HepG2 (cell line): ENCODE measurements around the gene IL1RAP. TPM values are rescaled to one million over a fixed set of nuclear protein-coding genes. Genes with fewer than 3 reads are reported as not detected.

Experiments used
- AHDC1 ChIP-seq: sonication (generic); formaldehyde crosslinking; IDR thresholded peaks from 2 replicates; pipeline ENCODE4 v1.5.1; 2020; ENCODE audit warnings: mild to moderate bottlenecking, missing genetic modification reagents, borderline replicate concordance
- AHR ChIP-seq: IDR thresholded peaks from 2 replicates; pipeline ENCODE4 v1.6.1; 2018; ENCODE audit warnings: missing genetic modification reagents, missing compliant biosample characterization
- EP300 ChIP-seq, 3 experiments: sonication (generic) in 1 of 3; formaldehyde crosslinking in 1 of 3; IDR thresholded peaks; 2 replicates each; pipeline versions ENCODE4 v1.5.1 to v1.6.1; 2011 to 2020; ENCODE audit warnings: low read depth in 2 of 3, low read length in 2 of 3, borderline replicate concordance in 1 of 3, improper control_type of control experiment in 1 of 3, mild to moderate bottlenecking in 1 of 3, missing genetic modification reagents in 1 of 3, moderate library complexity in 1 of 3
- GLI4 ChIP-seq: sonication (generic); formaldehyde crosslinking; IDR thresholded peaks from 2 replicates; pipeline ENCODE4 v1.5.1; 2020; ENCODE audit warnings: missing genetic modification reagents, mild to moderate bottlenecking, moderate library complexity, borderline replicate concordance
- HNRNPL ChIP-seq: fragments of 200-400 bp; formaldehyde crosslinking; IDR thresholded peaks from 2 replicates; pipeline ENCODE4 v1.6.1; 2017; ENCODE audit warnings: mild to moderate bottlenecking, low read depth, low read length
- IRF1 ChIP-seq: sonication (generic); formaldehyde crosslinking; IDR thresholded peaks from 2 replicates; pipeline ENCODE4 v1.4.0; 2020; ENCODE audit warnings: low read depth, mild to moderate bottlenecking, missing genetic modification reagents
- RBM22 ChIP-seq: fragments of 200-400 bp; formaldehyde crosslinking; optimal IDR thresholded peaks from 2 replicates; pipeline ENCODE3; 2017; ENCODE audit warnings: mild to moderate bottlenecking, low read length, moderate library complexity
- RFXANK ChIP-seq: IDR thresholded peaks from 2 replicates; pipeline ENCODE4 v1.6.1; 2016
- SRSF4 ChIP-seq: fragments of 200-400 bp; formaldehyde crosslinking; IDR thresholded peaks from one replicate; pipeline ENCODE4 v1.6.1; 2018; ENCODE audit warnings: mild to moderate bottlenecking, low read depth, low read length, moderate library complexity; ENCODE audit not compliant: poor library complexity, severe bottlenecking
- ZC3H13 ChIP-seq: sonication (generic); formaldehyde crosslinking; IDR thresholded peaks from 2 replicates; pipeline ENCODE4 v1.8.1; 2023; ENCODE audit warnings: mild to moderate bottlenecking, missing genetic modification reagents, moderate library complexity
- ZFP37 ChIP-seq: sonication (generic); formaldehyde crosslinking; IDR thresholded peaks from 2 replicates; pipeline ENCODE4 v1.4.0; 2020; ENCODE audit warnings: missing genetic modification reagents, borderline replicate concordance
- ZMYM4 ChIP-seq: sonication (generic); formaldehyde crosslinking; IDR thresholded peaks from 2 replicates; pipeline ENCODE4 v1.8.1; 2023; ENCODE audit warnings: mild to moderate bottlenecking, missing genetic modification reagents
- ZNF143 ChIP-seq: sonication (generic); formaldehyde crosslinking; IDR thresholded peaks from 2 replicates; pipeline ENCODE4 v1.4.0; 2020; ENCODE audit warnings: missing genetic modification reagents
- ZNF205 ChIP-seq: IDR thresholded peaks from 2 replicates; pipeline ENCODE4 v1.6.1; 2018; ENCODE audit warnings: missing biosample characterization, missing genetic modification reagents
- ZNF354B ChIP-seq: sonication (generic); formaldehyde crosslinking; IDR thresholded peaks from 2 replicates; pipeline ENCODE4 v1.8.0; 2022; ENCODE audit warnings: mild to moderate bottlenecking, missing genetic modification reagents
- ZNF766 ChIP-seq: sonication (generic); formaldehyde crosslinking; IDR thresholded peaks from 2 replicates; pipeline ENCODE4 v1.5.0; 2020; ENCODE audit warnings: missing genetic modification reagents, borderline replicate concordance
- polyA plus RNA-seq, 8 experiments: library from polyadenylated mRNA; depleted of rRNA in 3 of 8; stranded (reverse) in 7 of 8; unstranded in 1 of 8; fragments of >200 nt; fragmentation: Illumina TruSeq in 4 of 8; extraction: Trizol in 4 of 8; gene quantifications; 2 replicates each; pipeline versions ENCODE4 v1.2.1 to v1.2.3, GENCODE V29; 2011 to 2016; ENCODE audit warnings: low read depth in 4 of 8, missing spikeins in 1 of 8, mixed read lengths in 1 of 8; ENCODE audit not compliant: insufficient read depth in 1 of 8
- total RNA-seq, 5 experiments: library from RNA; depleted of rRNA; stranded (reverse); fragments of >200 nt; fragmentation: Illumina TruSeq; extraction: Trizol; gene quantifications; 2 replicates each; pipeline ENCODE4 v1.2.3, GENCODE V29; 2016; ENCODE audit warnings: low read depth in 1 of 5
- TF ChIP-seq, protein P1 (sequence below): sonication (generic); formaldehyde crosslinking; IDR thresholded peaks from 2 replicates; pipeline ENCODE4 v1.5.0; 2020; ENCODE audit warnings: mild to moderate bottlenecking, missing genetic modification reagents, borderline replicate concordance
- TF ChIP-seq, protein P2 (sequence below): sonication (generic); formaldehyde crosslinking; IDR thresholded peaks from 2 replicates; pipeline ENCODE4 v1.4.0; 2020; ENCODE audit warnings: missing genetic modification reagents, mild to moderate bottlenecking, borderline replicate concordance

Gene IL1RAP
- total and polyA plus RNA-seq, 2 of the 13 experiments (the other 11 are each of a cell fraction or from before 2014, with no cell fraction given), result 18.3 to 54.9 TPM

- TF ChIP-seq, protein P1, sequence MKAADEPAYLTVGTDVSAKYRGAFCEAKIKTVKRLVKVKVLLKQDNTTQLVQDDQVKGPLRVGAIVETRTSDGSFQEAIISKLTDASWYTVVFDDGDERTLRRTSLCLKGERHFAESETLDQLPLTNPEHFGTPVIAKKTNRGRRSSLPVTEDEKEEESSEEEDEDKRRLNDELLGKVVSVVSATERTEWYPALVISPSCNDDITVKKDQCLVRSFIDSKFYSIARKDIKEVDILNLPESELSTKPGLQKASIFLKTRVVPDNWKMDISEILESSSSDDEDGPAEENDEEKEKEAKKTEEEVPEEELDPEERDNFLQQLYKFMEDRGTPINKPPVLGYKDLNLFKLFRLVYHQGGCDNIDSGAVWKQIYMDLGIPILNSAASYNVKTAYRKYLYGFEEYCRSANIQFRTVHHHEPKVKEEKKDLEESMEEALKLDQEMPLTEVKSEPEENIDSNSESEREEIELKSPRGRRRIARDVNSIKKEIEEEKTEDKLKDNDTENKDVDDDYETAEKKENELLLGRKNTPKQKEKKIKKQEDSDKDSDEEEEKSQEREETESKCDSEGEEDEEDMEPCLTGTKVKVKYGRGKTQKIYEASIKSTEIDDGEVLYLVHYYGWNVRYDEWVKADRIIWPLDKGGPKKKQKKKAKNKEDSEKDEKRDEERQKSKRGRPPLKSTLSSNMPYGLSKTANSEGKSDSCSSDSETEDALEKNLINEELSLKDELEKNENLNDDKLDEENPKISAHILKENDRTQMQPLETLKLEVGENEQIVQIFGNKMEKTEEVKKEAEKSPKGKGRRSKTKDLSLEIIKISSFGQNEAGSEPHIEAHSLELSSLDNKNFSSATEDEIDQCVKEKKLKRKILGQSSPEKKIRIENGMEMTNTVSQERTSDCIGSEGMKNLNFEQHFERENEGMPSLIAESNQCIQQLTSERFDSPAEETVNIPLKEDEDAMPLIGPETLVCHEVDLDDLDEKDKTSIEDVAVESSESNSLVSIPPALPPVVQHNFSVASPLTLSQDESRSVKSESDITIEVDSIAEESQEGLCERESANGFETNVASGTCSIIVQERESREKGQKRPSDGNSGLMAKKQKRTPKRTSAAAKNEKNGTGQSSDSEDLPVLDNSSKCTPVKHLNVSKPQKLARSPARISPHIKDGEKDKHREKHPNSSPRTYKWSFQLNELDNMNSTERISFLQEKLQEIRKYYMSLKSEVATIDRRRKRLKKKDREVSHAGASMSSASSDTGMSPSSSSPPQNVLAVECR (CRISPR knock-in tag), result no peak
- 0 out of 2 replicates have a peak, but pooled peaks have one; percentile 37 for TF ChIP-seq RFXANK (CRISPR knock-in tag)
- TF ChIP-seq RBM22, result no peak
- TF ChIP-seq ZNF766, result 0 out of 2 replicates have a peak, but pooled peaks have one; percentile 78
- TF ChIP-seq ZNF205 (CRISPR knock-in tag), result no peak
- TF ChIP-seq ZNF354B (CRISPR knock-in tag), result no peak
- no peak for TF ChIP-seq SRSF4
- TF ChIP-seq ZFP37 (CRISPR knock-in tag), result no peak
- no peak for TF ChIP-seq ZC3H13 (CRISPR knock-in tag)
- peak in 1 of 2 experiments; percentile 42; a peak in 1 of 4 replicates for TF ChIP-seq EP300 (IDR thresholded peaks at IDR 0.05; ENCODE audit: low read depth in 2 of 2, low read length in 2 of 2)
- TF ChIP-seq EP300 (CRISPR knock-in tag; IDR thresholded peaks at IDR 0.05; ENCODE audit: borderline replicate concordance), result no peak
- TF ChIP-seq AHDC1 (CRISPR knock-in tag), result peak; percentile 79; the same call in 1 of the 2 replicates
- no peak for TF ChIP-seq ZNF143 (CRISPR knock-in tag)
- no peak for TF ChIP-seq GLI4 (CRISPR knock-in tag)
- TF ChIP-seq HNRNPL, result no peak
- peak; percentile 91 for TF ChIP-seq ZMYM4 (CRISPR knock-in tag)
- TF ChIP-seq AHR (CRISPR knock-in tag), result no peak
- TF ChIP-seq IRF1 (CRISPR knock-in tag), result no peak
- TF ChIP-seq, protein P2, sequence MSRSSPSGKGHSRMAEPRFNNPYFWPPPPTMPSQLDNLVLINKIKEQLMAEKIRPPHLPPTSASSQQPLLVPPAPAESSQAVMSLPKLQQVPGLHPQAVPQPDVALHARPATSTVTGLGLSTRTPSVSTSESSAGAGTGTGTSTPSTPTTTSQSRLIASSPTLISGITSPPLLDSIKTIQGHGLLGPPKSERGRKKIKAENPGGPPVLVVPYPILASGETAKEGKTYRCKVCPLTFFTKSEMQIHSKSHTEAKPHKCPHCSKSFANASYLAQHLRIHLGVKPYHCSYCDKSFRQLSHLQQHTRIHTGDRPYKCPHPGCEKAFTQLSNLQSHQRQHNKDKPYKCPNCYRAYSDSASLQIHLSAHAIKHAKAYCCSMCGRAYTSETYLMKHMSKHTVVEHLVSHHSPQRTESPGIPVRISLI (CRISPR knock-in tag), result peak; percentile 39; the same call in 1 of the 2 replicates
These were observed 187.2 kb downstream of the IL1RAP start (continued) for GRCh38 chr3:190701096-190701532.
